A549 (cell line): ENCODE data around the gene PXDN.

Source experiments
- CEBPB ChIP-seq, 2 experiments: fragments of >200 bp in 1 of 2; sonication (Bioruptor Twin) in 1 of 2; formaldehyde crosslinking in 1 of 2; IDR thresholded peaks; 2 replicates each; pipeline ENCODE4 v1.6.1; 2012 to 2016
- CHD4 ChIP-seq: fragments of 200-600 bp; sonication (generic); IDR thresholded peaks from 2 replicates; pipeline ENCODE4 v1.6.1; 2016; ENCODE audit warnings: antibody characterized with exemption, mild to moderate bottlenecking, borderline replicate concordance
- E2F6 ChIP-seq: IDR thresholded peaks from 2 replicates; pipeline ENCODE4 v1.6.1; 2012; ENCODE audit warnings: low read depth, borderline replicate concordance
- JUN ChIP-seq, 2 experiments: fragments of >200 bp; sonication (Bioruptor Twin); formaldehyde crosslinking; IDR thresholded peaks; 2 replicates in 1 of 2; 3 replicates in 1 of 2; pipeline ENCODE4 v1.6.1; 2016 to 2017
- KDM1A ChIP-seq: fragments of 200-600 bp; sonication (generic); IDR thresholded peaks from 2 replicates; pipeline ENCODE4 v1.6.1; 2016; ENCODE audit warnings: low read depth, mild to moderate bottlenecking
- POLR2A ChIP-seq: IDR thresholded peaks from 2 replicates; pipeline ENCODE4 v1.6.1; 2012; ENCODE audit warnings: mild to moderate bottlenecking, low read length
- POLR2AphosphoS2 ChIP-seq: conservative IDR thresholded peaks from 2 replicates; pipeline ENCODE4 v1.6.1; 2012; ENCODE audit warnings: low read length, improper control_type of control experiment, inconsistent platforms
- RAD21 ChIP-seq, 2 experiments: fragments of >200 bp in 1 of 2; sonication (Bioruptor Twin) in 1 of 2; formaldehyde crosslinking in 1 of 2; IDR thresholded peaks in 1 of 2; conservative IDR thresholded peaks in 1 of 2; 2 replicates in 1 of 2; 3 replicates in 1 of 2; pipeline ENCODE4 v1.6.1; 2012 to 2018; ENCODE audit warnings: inconsistent platforms in 1 of 2
- RCOR1 ChIP-seq: fragments of 150-350 bp; IDR thresholded peaks from 2 replicates; pipeline ENCODE4 v1.6.1; 2014; ENCODE audit warnings: antibody characterized with exemption, low read length, low read depth
- REST ChIP-seq: fragments of 200-600 bp; sonication (generic); IDR thresholded peaks from 2 replicates; pipeline ENCODE4 v1.6.1; 2016; ENCODE audit warnings: antibody characterized with exemption, mild to moderate bottlenecking, moderate library complexity
- RNF2 ChIP-seq: fragments of 200-600 bp; sonication (generic); IDR thresholded peaks from 2 replicates; pipeline ENCODE4 v1.6.1; 2016; ENCODE audit warnings: low read depth, mild to moderate bottlenecking, antibody characterized with exemption, moderate library complexity, borderline replicate concordance
- TF ChIP-seq, protein P1 (sequence below): fragments of >200 bp; sonication (Bioruptor Twin); formaldehyde crosslinking; IDR thresholded peaks from 3 replicates; pipeline ENCODE4 v1.5.1; 2016

GRCh38 chr2:1749489-1750119 is 5.3 kb upstream of the PXDN start:
- TF ChIP-seq, protein P1, sequence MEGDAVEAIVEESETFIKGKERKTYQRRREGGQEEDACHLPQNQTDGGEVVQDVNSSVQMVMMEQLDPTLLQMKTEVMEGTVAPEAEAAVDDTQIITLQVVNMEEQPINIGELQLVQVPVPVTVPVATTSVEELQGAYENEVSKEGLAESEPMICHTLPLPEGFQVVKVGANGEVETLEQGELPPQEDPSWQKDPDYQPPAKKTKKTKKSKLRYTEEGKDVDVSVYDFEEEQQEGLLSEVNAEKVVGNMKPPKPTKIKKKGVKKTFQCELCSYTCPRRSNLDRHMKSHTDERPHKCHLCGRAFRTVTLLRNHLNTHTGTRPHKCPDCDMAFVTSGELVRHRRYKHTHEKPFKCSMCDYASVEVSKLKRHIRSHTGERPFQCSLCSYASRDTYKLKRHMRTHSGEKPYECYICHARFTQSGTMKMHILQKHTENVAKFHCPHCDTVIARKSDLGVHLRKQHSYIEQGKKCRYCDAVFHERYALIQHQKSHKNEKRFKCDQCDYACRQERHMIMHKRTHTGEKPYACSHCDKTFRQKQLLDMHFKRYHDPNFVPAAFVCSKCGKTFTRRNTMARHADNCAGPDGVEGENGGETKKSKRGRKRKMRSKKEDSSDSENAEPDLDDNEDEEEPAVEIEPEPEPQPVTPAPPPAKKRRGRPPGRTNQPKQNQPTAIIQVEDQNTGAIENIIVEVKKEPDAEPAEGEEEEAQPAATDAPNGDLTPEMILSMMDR: no peak
- TF ChIP-seq POLR2A: no peak
- TF ChIP-seq KDM1A: no peak
- no peak for TF ChIP-seq CHD4
- no peak for TF ChIP-seq RNF2
- no peak for TF ChIP-seq REST
- TF ChIP-seq JUN (IDR thresholded peaks at IDR 0.05): no peak
- TF ChIP-seq POLR2AphosphoS2: no peak
- no peak for TF ChIP-seq RAD21 (conservative IDR thresholded peaks at IDR 0.05 in 1 of 2, IDR thresholded peaks at IDR 0.05 in 1 of 2)
- no peak for TF ChIP-seq CEBPB (IDR thresholded peaks at IDR 0.05)
- TF ChIP-seq E2F6: no peak
- no peak for TF ChIP-seq RCOR1
